Mesendoderm (in vitro differentiated cells): Measurements from ENCODE around the gene TEAD4. TPM values are rescaled to one million over a fixed set of nuclear protein-coding genes. Genes with fewer than 3 reads are reported as not detected.

Experiments used
- DNase-seq: peaks from one replicate; pipeline ENCODE4 v3.0.0; 2013
- H2AK5ac ChIP-seq: 2 replicates; pipeline ENCODE4 v1.6.1; 2013; ENCODE audit warnings: low read length, inconsistent platforms
- H2BK120ac ChIP-seq: 2 replicates; pipeline ENCODE4 v1.6.1; 2013; ENCODE audit warnings: low read depth, mild to moderate bottlenecking, low read length, moderate library complexity, mixed read lengths
- H2BK15ac ChIP-seq: replicated peaks from 2 replicates; pipeline ENCODE4 v1.6.1; 2013; ENCODE audit warnings: low read depth, mild to moderate bottlenecking, moderate library complexity
- H2BK5ac ChIP-seq: 2 replicates; pipeline ENCODE4 v1.6.1; 2013; ENCODE audit warnings: low read length, inconsistent platforms
- H3K18ac ChIP-seq: 2 replicates; pipeline ENCODE4 v1.6.1; 2013; ENCODE audit warnings: mild to moderate bottlenecking, low read length, mixed read lengths
- H3K23ac ChIP-seq: one replicate; pipeline ENCODE4 v1.6.1; 2013; ENCODE audit warnings: low read length
- H3K27ac ChIP-seq: 2 replicates; pipeline ENCODE4 v1.5.1; 2013; ENCODE audit warnings: low read depth, mild to moderate bottlenecking, inconsistent platforms, low read length, moderate library complexity
- H3K27me3 ChIP-seq: 2 replicates; pipeline ENCODE4 v1.6.1; 2013; ENCODE audit warnings: low read length, control low read depth, mild to moderate bottlenecking, inconsistent platforms; ENCODE audit not compliant: insufficient read depth, poor library complexity
- H3K36me3 ChIP-seq: 2 replicates; pipeline ENCODE4 v1.6.1; 2013; ENCODE audit warnings: low read length, inconsistent platforms; ENCODE audit not compliant: control insufficient read depth, insufficient read depth
- H3K4ac ChIP-seq: one replicate; pipeline ENCODE4 v1.6.1; 2013; ENCODE audit warnings: low read depth, mild to moderate bottlenecking, low read length, moderate library complexity
- H3K4me1 ChIP-seq: 2 replicates; pipeline ENCODE4 v1.6.1; 2013; ENCODE audit warnings: low read depth, low read length, inconsistent platforms; ENCODE audit not compliant: control insufficient read depth
- H3K4me2 ChIP-seq: 2 replicates; pipeline ENCODE4 v1.6.1; 2013; ENCODE audit warnings: low read length
- H3K4me3 ChIP-seq: 2 replicates; pipeline ENCODE4 v1.5.1; 2013; ENCODE audit warnings: mild to moderate bottlenecking, low read length
- H3K56ac ChIP-seq: one replicate; pipeline ENCODE4 v1.6.1; 2013; ENCODE audit warnings: low read length
- H3K79me1 ChIP-seq: 2 replicates; pipeline ENCODE4 v1.6.1; 2013; ENCODE audit warnings: low read length, inconsistent platforms
- H3K79me2 ChIP-seq: 2 replicates; pipeline ENCODE4 v1.6.1; 2013; ENCODE audit warnings: mild to moderate bottlenecking, low read length; ENCODE audit not compliant: control insufficient read depth, insufficient read depth
- H3K9ac ChIP-seq: 2 replicates; pipeline ENCODE4 v1.6.1; 2013; ENCODE audit warnings: low read length, inconsistent platforms
- H4K5ac ChIP-seq: one replicate; pipeline ENCODE4 v1.6.1; 2013; ENCODE audit warnings: low read length
- H4K8ac ChIP-seq: one replicate; pipeline ENCODE4 v1.6.1; 2013; ENCODE audit warnings: low read depth, mild to moderate bottlenecking, control low read depth, low read length, moderate library complexity
- WGBS: extraction: QIAGEN DNeasy Blood & Tissue Kit; methylation state at CpG from one replicate; pipeline ENCODE4 v1.1.7; 2013; ENCODE audit warnings: low lambda C conversion rate, missing lambda C conversion rate; ENCODE audit not compliant: insufficient coverage; ENCODE audit errors: extremely low coverage; 5-methylcytosine and 5-hydroxymethylcytosine counted together
- polyA plus RNA-seq, 2 experiments: library from polyadenylated mRNA; stranded (reverse); fragments of 200-250 nt; gene quantifications; one replicate each; pipeline ENCODE4 v1.2.3, GENCODE V29; 2013

TEAD4 gene
- polyA plus RNA-seq (2013, experiment 1 of 2): 110 TPM
- polyA plus RNA-seq (2013, experiment 2 of 2): 112 TPM

- H3K79me2 ChIP-seq: peaks cover 36% of the 10 kb centered on the region
- peak within 1 kb of the TSS; percentile 16 for H4K8ac ChIP-seq
- peaks cover 19% of the 10 kb centered on the region for H3K4me1 ChIP-seq
- H3K27ac ChIP-seq: peak within 1 kb of the TSS; percentile 99
- peak within 1 kb of the TSS; percentile 95 for H2BK120ac ChIP-seq
- no peak within 1 kb of the TSS for H4K5ac ChIP-seq
- H2BK5ac ChIP-seq: peak within 1 kb of the TSS; percentile 81
- no peaks in the 10 kb centered on the region for H3K27me3 ChIP-seq
- H3K4me3 ChIP-seq: peak within 1 kb of the TSS; percentile 88
- WGBS: no CpG with 5 or more reads among the region's 50 CpGs
- H3K79me1 ChIP-seq: no peaks in the 10 kb centered on the region
- peak within 1 kb of the TSS; percentile 64 for H2AK5ac ChIP-seq
- peak within 1 kb of the TSS; percentile 97 for H3K9ac ChIP-seq
- peak; percentile 95 for DNase-seq
- no peaks in the 10 kb centered on the region for H3K36me3 ChIP-seq
- peak within 1 kb of the TSS; percentile 62 for H2BK15ac ChIP-seq
- H3K4ac ChIP-seq: peak within 1 kb of the TSS; percentile 88
- H3K23ac ChIP-seq: peak within 1 kb of the TSS; percentile 83
- H3K18ac ChIP-seq: peak within 1 kb of the TSS; percentile 97
- H3K56ac ChIP-seq: peak within 1 kb of the TSS; percentile 99
- H3K4me2 ChIP-seq: peak within 1 kb of the TSS; percentile 91
These were observed at the start of gene TEAD4 for GRCh38 chr12:2959192-2959504. Gene TEAD4 (plus strand): TSS chr12:2959397.

- DNase-seq: no peak
- WGBS: no CpG with 5 or more reads among the region's 3 CpGs
These were observed 47.0 kb upstream of the TEAD4 start for GRCh38 chr12:2912216-2912575.

DNA sequence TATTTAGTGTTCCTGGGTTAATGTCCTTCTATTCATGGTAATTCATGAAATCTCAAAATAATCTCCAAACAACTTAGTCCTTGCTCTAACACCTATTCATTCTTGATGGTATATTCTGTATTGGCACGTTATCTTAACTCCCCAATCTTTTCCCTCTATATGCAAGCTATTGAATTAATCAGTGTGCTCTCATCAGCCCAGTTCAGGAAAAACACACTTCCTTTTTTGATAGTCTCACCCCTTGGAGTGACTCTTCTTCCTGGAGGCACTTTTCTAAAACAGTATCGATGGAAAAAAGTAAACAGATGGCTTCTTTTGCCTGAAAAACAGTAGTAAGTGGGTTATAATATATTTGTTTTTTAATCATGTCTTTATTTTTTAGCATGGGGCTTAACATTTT is 39.9 kb upstream of the TEAD4 start:
- no peak overlapping the region for H2BK15ac ChIP-seq
- H3K36me3 ChIP-seq: peaks cover 2% of the 10 kb centered on the region
- no peak overlapping the region for H3K27ac ChIP-seq
- no peak overlapping the region for H2BK120ac ChIP-seq
- WGBS: no CpG with 5 or more reads among the region's 2 CpGs
- no peak overlapping the region for H3K23ac ChIP-seq
- no peak overlapping the region for H3K4ac ChIP-seq
- H4K8ac ChIP-seq: no peak overlapping the region
- DNase-seq: no peak
- no peak overlapping the region for H3K18ac ChIP-seq
- no peaks in the 10 kb centered on the region for H3K27me3 ChIP-seq
- H4K5ac ChIP-seq: no peak overlapping the region
- H3K79me1 ChIP-seq: no peaks in the 10 kb centered on the region
- H3K4me1 ChIP-seq: no peaks in the 10 kb centered on the region
- H2BK5ac ChIP-seq: no peak overlapping the region
- no peak overlapping the region for H3K4me2 ChIP-seq
- no peak overlapping the region for H3K9ac ChIP-seq
- H2AK5ac ChIP-seq: no peak overlapping the region
- H3K79me2 ChIP-seq: no peaks in the 10 kb centered on the region
- H3K56ac ChIP-seq: no peak overlapping the region
- no peak overlapping the region for H3K4me3 ChIP-seq

More at GRCh38 chr12:2912216-2912575, 47.0 kb upstream of the TEAD4 start:
- H3K4me3 ChIP-seq: no peak overlapping the region
- no peaks in the 10 kb centered on the region for H3K79me2 ChIP-seq
- H3K79me1 ChIP-seq: no peaks in the 10 kb centered on the region
- no peak overlapping the region for H3K4me2 ChIP-seq
- no peak overlapping the region for H4K5ac ChIP-seq
- H3K27me3 ChIP-seq: no peaks in the 10 kb centered on the region
- H3K18ac ChIP-seq: no peak overlapping the region
- H3K4me1 ChIP-seq: peaks cover 7% of the 10 kb centered on the region
- no peak overlapping the region for H3K23ac ChIP-seq
- no peak overlapping the region for H2BK15ac ChIP-seq
- no peak overlapping the region for H3K4ac ChIP-seq
- no peak overlapping the region for H3K27ac ChIP-seq
- H2AK5ac ChIP-seq: peak overlapping the region; percentile 82
- H4K8ac ChIP-seq: no peak overlapping the region
- no peak overlapping the region for H3K9ac ChIP-seq
- H3K56ac ChIP-seq: peak overlapping the region; percentile 56
- no peaks in the 10 kb centered on the region for H3K36me3 ChIP-seq
- H2BK5ac ChIP-seq: peak overlapping the region; percentile 67
- no peak overlapping the region for H2BK120ac ChIP-seq

GRCh38 chr12:2922329-2922728 is 36.9 kb upstream of the TEAD4 start:
- Histone ChIP-seq H3K18ac (no peak overlapping the region), H3K36me3 (peaks cover 2% of the 10 kb centered on the region), H3K4me2 (no peak overlapping the region), H3K4ac (no peak overlapping the region), H3K23ac (no peak overlapping the region), H3K79me1 (no peaks in the 10 kb centered on the region), H2BK120ac (no peak overlapping the region), H2BK15ac (no peak overlapping the region), H4K5ac (no peak overlapping the region), H2BK5ac (no peak overlapping the region), H3K56ac (no peak overlapping the region), H2AK5ac (no peak overlapping the region), H4K8ac (no peak overlapping the region), H3K79me2 (no peaks in the 10 kb centered on the region), H3K4me1 (no peaks in the 10 kb centered on the region), H3K27me3 (no peaks in the 10 kb centered on the region), H3K4me3 (no peak overlapping the region), H3K9ac (no peak overlapping the region), H3K27ac (no peak overlapping the region)
- no peak for DNase-seq
- no CpG with 5 or more reads among the region's 2 CpGs for WGBS

DNA sequence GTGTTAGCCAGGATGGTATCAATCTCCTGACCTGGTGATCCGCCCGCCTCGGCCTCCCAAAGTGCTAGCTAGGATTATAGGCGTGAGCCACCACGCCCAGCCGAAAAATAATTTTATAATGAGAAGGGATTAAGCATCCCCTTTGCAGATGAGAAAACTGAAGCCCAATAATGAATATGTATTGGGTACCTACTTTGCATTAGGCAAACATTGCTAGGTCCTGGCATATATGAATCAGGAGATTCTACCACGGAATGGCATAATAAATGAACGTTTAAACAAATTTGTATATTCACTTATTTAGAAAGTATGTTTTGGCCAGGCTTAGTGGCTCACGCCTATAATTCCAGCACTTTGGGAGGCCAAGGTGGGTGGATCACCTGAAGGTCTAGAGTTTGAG is 36.1 kb upstream of the TEAD4 start:
- H2BK5ac ChIP-seq: no peak overlapping the region
- no peaks in the 10 kb centered on the region for H3K4me1 ChIP-seq
- H3K4me3 ChIP-seq: no peak overlapping the region
- H2BK15ac ChIP-seq: no peak overlapping the region
- no peak overlapping the region for H2AK5ac ChIP-seq
- H3K79me2 ChIP-seq: no peaks in the 10 kb centered on the region
- no peak overlapping the region for H2BK120ac ChIP-seq
- peaks cover 2% of the 10 kb centered on the region for H3K36me3 ChIP-seq
- WGBS: no CpG with 5 or more reads among the region's 9 CpGs
- no peak overlapping the region for H3K9ac ChIP-seq
- no peak overlapping the region for H4K8ac ChIP-seq
- no peak overlapping the region for H3K27ac ChIP-seq
- no peaks in the 10 kb centered on the region for H3K79me1 ChIP-seq
- H3K56ac ChIP-seq: no peak overlapping the region
- no peaks in the 10 kb centered on the region for H3K27me3 ChIP-seq
- no peak for DNase-seq
- no peak overlapping the region for H3K23ac ChIP-seq
- no peak overlapping the region for H3K18ac ChIP-seq
- H4K5ac ChIP-seq: no peak overlapping the region
- no peak overlapping the region for H3K4ac ChIP-seq
- no peak overlapping the region for H3K4me2 ChIP-seq

GRCh38 chr12:2924019-2924418 is 35.2 kb upstream of the TEAD4 start:
- Histone ChIP-seq H2AK5ac (no peak overlapping the region), H3K27me3 (no peaks in the 10 kb centered on the region), H4K5ac (no peak overlapping the region), H3K79me2 (no peaks in the 10 kb centered on the region), H3K9ac (no peak overlapping the region), H4K8ac (no peak overlapping the region), H3K27ac (no peak overlapping the region), H3K4me3 (no peak overlapping the region), H3K18ac (no peak overlapping the region), H3K4ac (no peak overlapping the region), H3K4me2 (no peak overlapping the region), H3K4me1 (no peaks in the 10 kb centered on the region), H2BK5ac (no peak overlapping the region), H2BK120ac (no peak overlapping the region), H3K36me3 (peaks cover 2% of the 10 kb centered on the region), H3K79me1 (no peaks in the 10 kb centered on the region), H2BK15ac (no peak overlapping the region), H3K56ac (no peak overlapping the region), H3K23ac (no peak overlapping the region)
- DNase-seq: no peak
- whole genome bisulfite sequencing: no CpG with 5 or more reads among the region's 3 CpGs
